NCI-H1436 treated with DMSO at 0.1 percent for 48 hours (cell line): ENCODE measurements around the gene U2SURP.
"Not testable (repeated sequence)": the region's sequence is repeated elsewhere in the genome, so short reads cannot be mapped to it uniquely, and the experiment has no call there.

Source experiments
- DNase-seq: peaks from one replicate; lab custom pipeline; 2025; lab: John Stamatoyannopoulos, UW

Gene U2SURP

DNA sequence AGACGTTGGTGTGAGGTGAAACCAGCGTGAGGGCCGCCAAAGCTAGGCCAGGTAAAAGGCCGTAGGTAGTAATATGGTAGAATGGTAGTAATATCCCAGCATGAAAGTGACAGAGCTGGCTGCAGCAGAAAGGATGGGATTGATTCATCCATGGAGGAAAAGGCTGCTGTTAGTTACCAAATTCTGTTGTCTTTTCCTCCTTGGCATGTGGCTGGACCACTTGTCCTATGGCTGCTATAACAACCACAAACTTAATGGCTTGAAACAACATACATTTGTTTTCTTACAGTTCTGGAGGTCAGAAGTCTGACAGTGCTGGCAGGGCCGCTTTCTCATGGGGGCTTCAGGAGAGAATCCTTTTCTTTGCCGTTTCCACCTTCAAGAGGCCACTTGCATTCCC lies 70.4 kb downstream of the U2SURP start:
- DNase-seq, result no peak

- not testable (repeated sequence) for DNase-seq
These were observed 71.1 kb downstream of the U2SURP start for GRCh38 chr3:143072298-143073020.

- DNase-seq, result not testable (repeated sequence)
These were observed 72.2 kb downstream of the U2SURP start for GRCh38 chr3:143073541-143073940.

GRCh38 chr3:143073983-143074382 lies 72.6 kb downstream of the U2SURP start:
- DNase-seq, result not testable (repeated sequence)

DNA sequence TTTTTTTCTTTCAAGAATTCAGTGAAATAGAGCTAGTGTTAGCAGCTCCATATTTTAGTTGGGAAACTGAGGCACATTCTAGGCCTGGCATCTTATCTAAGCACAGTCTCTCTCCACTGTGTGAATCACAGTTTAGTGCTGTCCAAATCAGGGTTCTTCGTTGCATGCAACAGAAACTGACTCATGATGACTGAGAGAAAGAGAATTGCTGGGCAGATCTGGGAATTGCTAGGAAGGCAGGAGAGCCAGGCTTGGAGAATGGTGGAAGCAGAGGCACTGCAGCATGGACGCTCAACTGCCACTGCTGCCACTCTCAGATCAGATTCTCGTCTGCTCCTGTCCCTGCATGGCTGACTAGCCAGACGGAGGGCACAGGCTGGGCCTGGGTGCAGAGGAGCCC lies 77.5 kb downstream of the U2SURP start:
- no peak for DNase-seq

GRCh38 chr3:143080196-143080595 lies 78.8 kb downstream of the U2SURP start:
- DNase-seq, result no peak

DNA sequence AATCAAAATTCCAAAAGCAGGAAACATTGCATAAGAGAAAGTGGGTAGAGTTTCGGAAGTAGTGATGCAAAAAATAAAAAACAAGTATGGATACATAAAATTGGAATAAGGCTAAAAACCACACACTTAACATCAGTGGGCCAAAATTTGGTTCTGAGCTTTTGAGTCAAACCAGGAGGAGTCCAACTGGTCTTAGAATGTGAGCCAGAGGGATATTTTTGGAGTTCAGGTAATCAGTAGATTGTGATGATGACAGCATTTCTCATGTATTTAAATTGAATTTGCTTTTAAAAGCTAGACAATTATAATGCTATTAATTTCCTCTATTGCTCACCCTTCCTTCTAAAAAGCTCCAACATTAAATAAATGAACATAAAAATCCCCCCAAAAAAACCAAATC lies 80.0 kb downstream of the U2SURP start:
- no peak for DNase-seq

DNA sequence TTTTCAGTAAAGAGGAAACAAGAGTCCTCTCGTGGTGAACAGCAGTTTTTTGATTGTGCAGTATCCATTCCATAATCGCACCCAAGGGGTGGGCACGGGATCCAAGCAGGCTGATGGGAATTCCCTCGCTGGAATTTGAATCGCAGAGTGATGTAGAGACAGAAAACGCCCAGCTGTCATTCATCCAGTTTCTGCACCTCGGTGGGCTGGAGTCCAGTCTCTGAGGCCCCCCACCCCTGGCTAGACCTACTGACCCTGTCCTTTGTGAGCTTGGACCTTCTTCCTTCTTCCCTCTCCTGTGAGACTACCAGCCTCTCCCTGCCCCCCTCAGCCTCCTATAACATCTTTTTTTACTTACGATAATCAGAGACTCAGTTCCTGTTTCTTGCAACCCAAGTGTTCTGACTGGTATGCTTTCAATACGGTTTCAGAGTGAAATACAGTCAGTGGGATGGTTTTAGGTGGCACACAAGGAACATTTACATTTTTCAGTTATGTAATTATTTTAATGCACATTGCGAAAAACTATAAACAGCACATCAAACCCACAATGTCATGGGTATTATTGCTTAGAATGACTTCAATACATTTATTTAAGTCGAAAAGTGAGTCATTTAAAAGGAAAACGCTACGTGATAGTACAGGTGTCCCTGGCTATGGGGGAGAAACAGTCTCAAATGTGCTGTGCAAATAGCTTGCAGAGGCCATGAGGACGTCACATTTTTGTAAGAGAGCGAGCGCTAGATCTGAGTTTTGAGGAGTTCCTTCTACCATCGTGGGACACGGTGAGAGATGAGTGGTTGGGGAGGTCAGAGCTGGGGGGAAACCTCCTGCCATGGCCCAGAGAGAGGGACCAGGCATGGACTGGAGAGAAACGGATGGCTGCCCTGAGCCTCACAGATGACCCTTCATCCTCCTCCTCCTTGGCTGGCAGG lies 80.7 kb downstream of the U2SURP start:
- DNase-seq, result no peak

GRCh38 chr3:143083781-143084180 lies 82.4 kb downstream of the U2SURP start:
- DNase-seq, result no peak

DNA sequence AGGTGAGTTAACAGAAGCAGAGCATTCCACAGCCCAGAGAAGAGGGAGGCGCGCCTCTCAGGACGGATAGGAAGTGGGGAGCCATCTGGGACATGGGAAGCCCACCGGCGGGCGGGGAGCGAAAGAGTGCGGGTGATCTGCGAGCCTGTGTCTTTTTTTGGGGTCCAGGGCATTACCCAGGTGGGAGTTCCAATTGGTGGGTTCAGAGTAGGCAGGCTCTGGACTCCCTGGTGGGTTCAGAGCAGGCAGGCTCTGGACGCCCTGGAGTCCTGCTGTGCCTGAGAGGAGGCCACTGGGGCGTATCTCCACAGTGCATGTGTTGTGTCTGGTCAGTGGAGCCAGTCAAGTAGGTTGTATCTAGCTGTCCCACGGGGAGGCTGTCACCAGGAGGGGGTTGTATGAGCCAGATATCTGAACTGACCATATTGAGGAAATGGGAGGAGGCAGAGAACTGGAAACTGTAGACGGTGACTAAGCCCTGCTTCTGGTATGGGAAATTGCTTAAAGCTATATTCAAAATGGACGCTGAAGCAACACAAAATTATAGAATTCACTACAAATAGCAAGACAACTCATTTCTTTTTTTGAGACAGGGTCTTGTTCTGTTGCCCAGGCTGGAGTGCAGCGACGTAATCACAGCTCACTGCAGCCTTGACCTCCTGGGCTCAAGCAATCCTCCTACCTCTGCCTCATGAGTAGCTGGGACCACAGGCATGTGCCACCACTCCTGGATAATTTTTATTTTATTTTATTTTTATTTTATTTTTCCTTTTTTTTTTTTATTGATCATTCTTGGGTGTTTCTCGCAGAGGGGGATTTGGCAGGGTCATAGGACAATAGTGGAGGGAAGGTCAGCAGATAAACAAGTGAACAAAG lies 83.7 kb downstream of the U2SURP start:
- DNase-seq, result no peak

GRCh38 chr3:143088835-143089234 lies 87.5 kb downstream of the U2SURP start:
- no peak for DNase-seq

DNA sequence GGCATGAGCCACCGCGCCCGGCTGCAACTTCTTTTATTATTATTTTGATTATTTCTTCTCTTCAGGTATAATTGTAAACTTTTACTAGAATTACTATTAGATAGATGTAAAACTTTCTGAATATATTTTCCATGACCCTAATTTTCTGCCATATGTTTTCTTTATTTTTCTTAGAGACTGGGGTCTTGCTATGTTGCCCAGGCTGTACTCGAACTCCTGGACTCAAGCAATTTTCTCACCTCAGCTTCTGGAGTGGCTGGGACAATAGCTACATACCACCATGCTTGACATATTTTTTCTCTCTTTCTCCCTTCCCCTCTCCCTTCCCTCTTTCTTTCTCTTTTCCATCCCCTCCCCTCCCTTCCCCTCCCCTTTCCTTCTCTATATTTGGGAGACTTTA lies 88.6 kb downstream of the U2SURP start:
- DNase-seq, result no peak

- DNase-seq, result no peak
These were observed 89.1 kb downstream of the U2SURP start for GRCh38 chr3:143090486-143090885.

GRCh38 chr3:143090976-143091837 lies 89.8 kb downstream of the U2SURP start:
- no peak for DNase-seq

DNA sequence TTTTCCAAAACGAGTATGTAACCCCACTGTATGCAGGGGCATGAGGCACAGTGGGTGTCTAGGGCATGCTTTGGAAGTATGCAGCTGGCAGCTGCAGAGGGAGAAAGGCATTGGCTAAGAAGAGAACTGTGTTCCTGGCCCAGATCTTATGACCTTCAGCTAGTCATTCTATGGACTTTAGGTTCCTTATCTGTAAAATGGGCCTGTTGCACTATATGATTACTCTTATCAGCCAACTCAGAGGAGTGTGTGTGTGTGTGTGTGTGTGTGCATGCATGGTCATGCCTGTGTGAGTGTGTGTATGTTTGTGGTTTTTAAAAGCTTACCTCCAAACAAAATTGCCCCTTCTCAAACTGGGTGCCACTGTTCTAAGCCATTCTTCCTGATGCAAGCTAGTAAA lies 90.8 kb downstream of the U2SURP start:
- no peak for DNase-seq

GRCh38 chr3:143095813-143096212 lies 94.4 kb downstream of the U2SURP start:
- no peak for DNase-seq

DNA sequence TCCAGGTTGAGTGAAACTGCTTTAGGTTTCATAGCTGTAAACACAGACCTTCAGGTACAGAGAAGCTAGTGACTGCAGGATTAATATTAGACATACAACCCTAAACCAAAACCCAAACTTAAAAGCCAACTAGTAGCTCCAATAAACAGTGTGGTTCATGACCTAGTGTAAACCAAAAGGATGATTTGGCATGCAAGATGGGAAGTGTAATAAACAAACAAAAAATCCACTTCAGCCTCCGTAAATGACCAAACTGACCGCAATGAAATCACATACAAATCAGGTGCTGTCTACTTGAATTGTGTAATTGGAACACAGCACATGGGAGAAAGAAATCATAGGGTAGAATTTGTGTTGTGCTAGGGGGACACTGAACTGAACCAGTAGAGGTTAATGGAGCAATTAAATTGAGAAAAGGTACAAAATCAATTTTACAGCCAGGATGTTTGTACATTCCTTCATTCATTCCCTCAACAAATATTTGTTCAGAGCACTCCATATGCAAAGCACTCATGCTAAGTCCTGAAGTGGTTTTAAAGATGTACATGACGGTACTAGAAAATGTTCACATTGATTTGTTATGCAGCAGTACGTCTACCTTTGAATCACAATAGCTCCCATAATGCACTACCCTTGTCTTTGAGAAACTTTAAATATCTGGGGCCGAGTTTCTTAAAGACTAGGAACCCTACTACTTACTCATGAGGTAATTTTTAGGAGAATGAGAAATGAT lies 96.8 kb downstream of the U2SURP start:
- DNase-seq, result no peak

GRCh38 chr3:143099210-143099609 lies 97.8 kb downstream of the U2SURP start:
- no peak for DNase-seq

GRCh38 chr3:143099690-143100089 lies 98.3 kb downstream of the U2SURP start:
- no peak for DNase-seq

DNA sequence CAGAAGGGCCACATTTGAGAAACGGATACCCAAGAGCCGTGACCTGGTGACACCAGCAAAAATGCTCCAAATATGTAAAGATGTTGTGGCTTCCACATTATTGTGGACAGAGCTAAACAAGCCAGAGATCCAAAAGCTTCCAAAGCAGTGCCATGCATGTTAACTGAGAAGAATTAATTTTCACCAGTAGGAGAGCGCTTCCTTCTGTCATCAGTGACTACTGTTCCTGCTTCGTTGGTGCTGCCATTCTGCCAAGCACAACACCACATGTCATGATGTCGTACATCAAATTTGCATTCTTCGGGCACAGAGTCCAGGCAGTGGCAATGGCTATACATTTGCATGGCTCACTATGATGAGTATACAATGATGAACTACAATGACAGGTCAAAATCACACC lies 99.1 kb downstream of the U2SURP start:
- DNase-seq, result no peak
